Activated CD4-positive, alpha-beta memory T cell treated with anti-CD3 and anti-CD28 coated beads for 36 hours (primary cell): ENCODE measurements around the gene PDILT. TPM values are rescaled to one million over a fixed set of nuclear protein-coding genes. Genes with fewer than 3 reads are reported as not detected.
A peak's percentile ranks its signal among the peaks of the same experiment; 100 is the strongest.

Experiments
- CTCF ChIA-PET: fragments of 350-600 bp; sonication (Branson Sonifier 250); formaldehyde crosslinking; loops from one replicate; lab custom pipeline; 2021; ENCODE audit warnings: antibody characterized with exemption, inconsistent platforms; lab: Charles Lee
- POLR2A ChIA-PET: fragments of 350-600 bp; sonication (Branson Sonifier 250); formaldehyde crosslinking; loops from one replicate; lab custom pipeline; 2021; ENCODE audit warnings: antibody characterized with exemption; lab: Charles Lee
- DNase-seq: peaks from one replicate; pipeline ENCODE4 v3.0.0-alpha.2; 2020
- H3K27ac Mint-ChIP-seq: one replicate; pipeline ENCODE4 v1.8.0; 2021; ENCODE audit warnings: mixed read lengths
- H3K27me3 Mint-ChIP-seq: one replicate; pipeline ENCODE4 v1.8.0; 2021; ENCODE audit warnings: mixed read lengths
- H3K36me3 Mint-ChIP-seq: one replicate; pipeline ENCODE4 v1.8.0; 2021; ENCODE audit warnings: mixed read lengths
- H3K4me1 Mint-ChIP-seq: one replicate; pipeline ENCODE4 v1.8.0; 2021; ENCODE audit warnings: low read depth, mixed read lengths
- H3K4me3 Mint-ChIP-seq: one replicate; pipeline ENCODE4 v1.8.0; 2021; ENCODE audit warnings: mild to moderate bottlenecking, mixed read lengths
- H3K9me3 Mint-ChIP-seq: one replicate; pipeline ENCODE4 v1.8.0; 2021; ENCODE audit warnings: mixed read lengths
- intact Hi-C: fragments of 100-400 bp; cut with micrococcal nuclease; formaldehyde crosslinking; loops from one replicate; pipeline ENCODE4 v1.15.1; 2023
- total RNA-seq, 2 experiments: library from RNA; stranded (reverse); gene quantifications; one replicate each; pipeline ENCODE4 v1.2.3, GENCODE V29; 2021

Gene PDILT
- total RNA-seq, 2 experiments from 2014 or later, result not detected

DNA sequence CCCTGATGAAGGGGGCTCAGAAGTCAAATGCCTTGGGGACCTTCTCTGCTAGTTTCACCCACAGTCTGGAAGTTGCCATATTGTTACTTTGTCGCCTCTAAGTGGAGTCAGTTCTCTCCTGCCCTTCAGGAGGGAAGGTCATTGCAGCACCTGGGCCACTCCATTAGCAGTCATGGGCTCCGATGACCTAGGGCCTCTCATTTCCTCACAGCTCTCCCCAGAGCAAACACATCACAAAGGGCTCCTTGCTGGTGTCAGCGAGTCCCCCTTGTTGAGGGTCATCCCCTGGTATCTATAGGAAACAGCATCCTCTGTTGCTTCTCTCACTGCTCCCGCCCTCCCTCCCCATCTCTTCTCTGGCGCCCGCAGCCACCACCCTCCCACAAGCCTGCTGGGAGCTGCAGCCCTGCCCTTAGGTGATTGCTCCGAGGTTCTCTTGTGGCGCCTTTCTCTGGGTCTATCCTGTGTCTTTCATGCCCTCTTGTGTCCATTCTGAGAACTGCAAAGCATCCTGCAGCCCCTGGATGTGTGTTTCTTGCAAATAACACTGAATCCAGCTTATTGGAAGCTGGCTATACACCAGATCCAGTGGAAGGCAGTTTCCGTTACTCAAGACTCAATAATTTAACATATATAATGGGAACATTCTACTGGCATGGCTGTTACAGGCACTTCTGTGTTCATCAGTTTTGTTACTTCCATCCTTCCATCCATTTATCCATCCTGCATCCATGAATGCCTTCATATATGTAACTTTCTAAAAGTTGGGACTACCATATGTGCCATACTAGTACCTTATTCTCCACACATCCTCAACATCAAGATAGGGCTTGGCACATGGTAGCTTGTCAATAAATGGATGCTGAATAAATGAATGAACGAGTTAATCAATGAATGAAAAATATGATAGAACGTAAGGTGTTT lies 21.2 kb downstream of the PDILT start:
- peak; percentile 60 for DNase-seq
- Mint-ChIP-seq H3K4me3 (no peak overlapping the region), H3K36me3 (no peaks in the 10 kb centered on the region), H3K9me3 (no peaks in the 10 kb centered on the region), H3K4me1 (no peaks in the 10 kb centered on the region), H3K27me3 (peaks cover 3% of the 10 kb centered on the region), H3K27ac (no peak overlapping the region)
- intact Hi-C loops, result loop anchor here (1.0 to 2.0 kb wide), 2 partner anchors 475 to 485 kb away; no protein-coding TSS in a partner anchor
- POLR2A ChIA-PET, result no interaction called here
- CTCF ChIA-PET, result interaction anchor here (0.8 to 6.2 kb wide), 11 partner anchors 9 to 484 kb away, joined by 3 to 125 read pairs (median 17); no protein-coding TSS in a partner anchor

DNA sequence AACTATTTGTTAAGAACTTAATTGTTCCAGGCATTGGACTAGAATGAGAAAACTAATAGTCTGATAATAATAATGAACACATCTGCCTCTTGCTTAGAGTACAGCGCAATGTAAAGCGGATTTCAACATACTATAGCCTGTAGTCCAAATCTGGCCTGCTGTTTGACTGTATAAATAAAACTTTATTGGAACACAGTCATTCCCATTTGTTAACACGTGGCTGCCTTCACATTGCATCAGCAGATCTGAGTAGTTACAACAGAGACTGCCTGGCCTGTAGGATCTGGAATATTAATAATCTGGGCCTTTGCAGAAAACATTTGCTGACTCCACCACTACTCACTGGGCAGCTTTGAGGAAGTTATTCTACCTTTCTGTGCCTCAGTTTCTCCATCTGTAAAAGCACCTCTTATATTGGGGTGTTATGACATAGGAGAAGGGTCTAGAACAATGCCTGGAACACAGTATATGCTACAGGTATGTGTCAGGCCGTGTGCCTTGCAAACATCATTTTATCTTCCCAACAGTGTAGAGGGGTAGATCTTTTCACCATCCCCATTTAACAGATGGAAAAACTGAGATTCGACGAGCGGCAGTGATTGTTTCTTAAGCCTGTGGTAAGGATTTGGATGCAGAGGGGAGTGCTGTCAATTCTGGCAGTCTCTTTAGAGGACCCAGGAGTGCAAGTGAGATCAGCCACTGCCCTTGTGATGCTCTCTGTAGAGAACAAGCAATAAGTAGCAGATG lies 22.2 kb downstream of the PDILT start:
- Mint-ChIP-seq H3K9me3 (no peaks in the 10 kb centered on the region), H3K27ac (no peak overlapping the region), H3K36me3 (no peaks in the 10 kb centered on the region), H3K4me1 (no peaks in the 10 kb centered on the region), H3K4me3 (no peak overlapping the region), H3K27me3 (peaks cover 3% of the 10 kb centered on the region)
- intact Hi-C loops, result loop anchor here (2.0 kb wide), 1 partner anchor 484 kb away; no protein-coding TSS in a partner anchor
- CTCF ChIA-PET, result interaction anchor here (2.7 to 6.2 kb wide), 5 partner anchors 8 to 483 kb away, joined by 25 to 125 read pairs (median 44); no protein-coding TSS in a partner anchor
- POLR2A ChIA-PET, result no interaction called here
- no peak for DNase-seq

DNA sequence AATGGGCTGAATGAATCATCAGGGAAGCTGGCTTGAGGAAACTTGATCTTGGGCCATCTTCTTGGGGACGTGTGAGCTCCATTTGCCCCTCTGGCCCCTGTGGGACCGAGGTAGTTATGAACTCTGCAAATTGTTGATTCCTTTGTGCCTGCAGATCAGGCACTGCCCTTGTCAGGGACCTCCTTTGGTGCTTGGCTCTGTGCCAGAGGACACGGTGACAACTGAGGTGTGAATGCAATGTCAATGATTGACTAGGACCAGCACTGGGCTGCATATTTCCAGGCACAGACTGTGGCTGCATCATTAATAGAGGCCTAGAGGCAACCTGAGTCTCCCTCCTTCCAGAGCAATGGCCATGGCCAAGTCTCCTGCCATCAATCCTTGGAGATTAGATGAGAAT lies 23.8 kb downstream of the PDILT start:
- Mint-ChIP-seq H3K9me3 (no peaks in the 10 kb centered on the region), H3K4me3 (no peak overlapping the region), H3K4me1 (no peaks in the 10 kb centered on the region), H3K27ac (no peak overlapping the region), H3K36me3 (no peaks in the 10 kb centered on the region), H3K27me3 (no peaks in the 10 kb centered on the region)
- CTCF ChIA-PET, result interaction anchor here (2.3 kb wide), 1 partner anchor 474 kb away, joined by 10 read pairs; no protein-coding TSS in a partner anchor
- intact Hi-C loops, result no loop called here
- POLR2A ChIA-PET, result no interaction called here
- DNase-seq, result no peak

DNA sequence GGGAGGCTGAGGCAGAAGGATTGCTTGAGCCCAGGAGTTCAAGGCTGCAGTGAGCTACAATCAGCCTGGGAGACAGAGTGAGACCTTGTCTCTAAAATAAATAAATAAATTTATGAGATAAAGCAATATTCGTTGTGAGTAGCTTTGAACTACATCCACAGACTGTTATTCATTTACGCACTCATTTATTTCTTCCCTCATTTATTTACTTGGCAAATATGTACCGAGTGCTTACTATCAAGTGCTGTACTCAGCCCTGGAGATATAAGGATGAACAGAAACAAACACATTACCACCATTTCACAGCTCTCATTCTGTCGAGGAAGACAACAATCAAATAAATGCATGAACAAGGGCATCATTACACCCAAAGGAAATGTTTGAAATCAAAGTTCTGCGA lies 27.4 kb downstream of the PDILT start:
- CTCF ChIA-PET, result interaction anchor here (1.4 to 6.4 kb wide), 2 partner anchors 7 to 470 kb away, joined by 7 to 44 read pairs; no protein-coding TSS in a partner anchor
- no peaks in the 10 kb centered on the region for H3K36me3 Mint-ChIP-seq
- no peak for DNase-seq
- no peak overlapping the region for H3K4me3 Mint-ChIP-seq
- POLR2A ChIA-PET, result no interaction called here
- H3K9me3 Mint-ChIP-seq, result no peaks in the 10 kb centered on the region
- intact Hi-C loops, result no loop called here
- H3K27ac Mint-ChIP-seq, result no peak overlapping the region
- no peaks in the 10 kb centered on the region for H3K4me1 Mint-ChIP-seq
- H3K27me3 Mint-ChIP-seq, result no peaks in the 10 kb centered on the region

DNA sequence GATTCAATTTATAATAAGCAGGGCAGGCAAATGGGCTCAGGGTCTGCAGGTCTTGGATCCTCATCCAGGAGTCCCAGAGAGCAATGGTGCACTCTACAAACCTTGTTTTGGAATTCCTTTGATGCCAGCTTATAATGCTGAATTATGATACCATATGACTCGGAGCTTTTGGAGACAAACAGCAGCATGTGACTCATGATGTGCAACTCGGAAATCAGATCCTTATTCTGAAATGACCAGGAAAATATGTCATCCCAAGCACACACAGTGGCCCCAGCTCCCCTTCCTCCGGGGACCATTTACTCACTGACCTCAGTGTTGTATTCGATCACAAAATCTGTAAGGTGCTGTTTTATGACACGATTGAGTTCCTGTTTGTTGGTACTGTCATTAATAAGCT lies 31.8 kb downstream of the PDILT start:
- Mint-ChIP-seq H3K27me3 (peaks cover 7% of the 10 kb centered on the region), H3K9me3 (no peaks in the 10 kb centered on the region), H3K27ac (no peak overlapping the region), H3K4me3 (no peak overlapping the region), H3K36me3 (no peaks in the 10 kb centered on the region), H3K4me1 (no peaks in the 10 kb centered on the region)
- DNase-seq, result no peak
- intact Hi-C loops, result no loop called here
- POLR2A ChIA-PET, result no interaction called here
- CTCF ChIA-PET, result interaction anchor here (6.4 kb wide), 1 partner anchor 12 kb away, joined by 44 read pairs; no protein-coding TSS in a partner anchor

DNA sequence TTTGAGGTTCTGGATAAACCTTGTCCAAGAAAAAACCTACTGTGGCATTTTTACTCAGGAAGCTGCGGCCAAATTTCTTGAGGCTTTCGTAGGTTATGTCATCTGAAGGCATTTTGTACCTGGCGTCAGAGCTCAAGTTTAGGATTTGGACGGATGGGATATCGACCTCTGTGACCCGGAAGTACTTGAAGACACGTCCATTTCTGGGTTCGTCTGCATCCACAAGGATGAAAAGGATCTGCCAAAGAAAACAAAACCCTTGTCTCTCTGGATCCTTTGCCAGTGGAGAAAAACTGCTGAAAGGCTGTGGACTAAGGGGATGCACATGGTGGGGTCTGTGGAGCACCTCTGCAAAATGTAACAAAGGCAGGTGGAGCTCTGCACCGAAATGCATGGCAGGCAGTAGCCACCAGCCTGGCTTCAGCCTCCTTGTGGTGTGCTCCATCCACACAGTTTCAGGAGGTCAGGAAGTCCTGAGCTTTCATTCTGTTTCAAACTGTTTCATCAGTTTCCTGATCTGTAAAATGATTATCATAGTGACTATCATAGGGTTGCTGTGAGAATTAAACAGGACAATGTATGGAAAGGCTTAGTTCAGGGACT lies 35.0 kb downstream of the PDILT start:
- Mint-ChIP-seq H3K27me3 (peaks cover 12% of the 10 kb centered on the region), H3K27ac (no peak overlapping the region), H3K36me3 (no peaks in the 10 kb centered on the region), H3K9me3 (no peaks in the 10 kb centered on the region), H3K4me3 (no peak overlapping the region), H3K4me1 (no peaks in the 10 kb centered on the region)
- CTCF ChIA-PET, result interaction anchor here (1.2 to 2.0 kb wide), 2 partner anchors 16 to 70 kb away, joined by 3 to 8 read pairs; no protein-coding TSS in a partner anchor
- intact Hi-C loops, result no loop called here
- no peak for DNase-seq
- POLR2A ChIA-PET, result no interaction called here

DNA sequence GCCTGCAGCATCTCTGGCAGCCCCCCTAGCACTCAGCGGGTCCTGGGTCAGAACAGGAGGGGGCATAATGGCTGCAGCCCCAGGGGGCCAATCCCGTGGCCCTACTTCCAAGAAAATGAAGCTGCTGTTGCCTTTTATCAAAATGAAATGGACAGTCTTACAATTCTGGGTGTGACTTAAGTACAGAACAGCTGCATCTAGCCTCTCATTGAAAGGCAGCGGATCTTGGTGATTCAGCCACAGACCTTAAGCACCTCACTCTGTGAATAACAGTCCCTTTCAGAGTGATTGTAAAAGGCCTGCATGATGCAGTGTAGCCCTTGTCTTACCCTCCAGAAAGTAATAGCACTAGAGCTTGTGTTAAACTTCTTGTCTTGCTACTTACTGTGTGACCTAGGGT lies 40.5 kb downstream of the PDILT start:
- Mint-ChIP-seq H3K4me1 (no peaks in the 10 kb centered on the region), H3K27ac (no peak overlapping the region), H3K27me3 (peaks cover 11% of the 10 kb centered on the region), H3K9me3 (no peaks in the 10 kb centered on the region), H3K4me3 (no peak overlapping the region), H3K36me3 (no peaks in the 10 kb centered on the region)
- ChIA-PET POLR2A (no interaction called here), CTCF (interaction anchor here (1.6 kb wide), 1 partner anchor 21 kb away, joined by 6 read pairs; no protein-coding TSS in a partner anchor)
- intact Hi-C loops, result no loop called here
- no peak for DNase-seq

DNA sequence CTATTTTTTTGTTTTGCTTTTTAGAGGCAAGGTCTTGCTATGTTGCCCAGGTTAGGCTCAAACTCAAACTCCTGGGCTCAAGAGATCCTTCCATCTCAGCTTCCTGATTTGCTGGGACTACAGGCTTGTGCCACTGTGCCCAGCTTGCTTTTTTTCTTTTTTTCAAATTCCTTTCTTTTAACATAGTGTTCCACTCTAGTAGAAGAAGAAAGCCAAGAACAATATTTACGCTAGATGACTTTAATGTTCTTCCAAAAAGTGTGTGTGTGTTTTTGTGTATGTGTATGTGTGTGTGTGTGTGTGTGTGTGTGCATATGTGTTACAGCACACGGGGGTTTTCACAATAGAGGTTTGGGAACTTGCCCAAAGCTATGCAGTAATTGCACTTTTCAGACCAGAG lies 41.3 kb downstream of the PDILT start:
- Mint-ChIP-seq H3K4me3 (no peak overlapping the region), H3K4me1 (no peaks in the 10 kb centered on the region), H3K9me3 (no peaks in the 10 kb centered on the region), H3K36me3 (no peaks in the 10 kb centered on the region), H3K27me3 (peaks cover 11% of the 10 kb centered on the region), H3K27ac (no peak overlapping the region)
- ChIA-PET CTCF (interaction anchor here (0.6 to 1.6 kb wide), 2 partner anchors 9 to 22 kb away, joined by 3 to 6 read pairs; no protein-coding TSS in a partner anchor), POLR2A (no interaction called here)
- intact Hi-C loops, result no loop called here
- no peak for DNase-seq

DNA sequence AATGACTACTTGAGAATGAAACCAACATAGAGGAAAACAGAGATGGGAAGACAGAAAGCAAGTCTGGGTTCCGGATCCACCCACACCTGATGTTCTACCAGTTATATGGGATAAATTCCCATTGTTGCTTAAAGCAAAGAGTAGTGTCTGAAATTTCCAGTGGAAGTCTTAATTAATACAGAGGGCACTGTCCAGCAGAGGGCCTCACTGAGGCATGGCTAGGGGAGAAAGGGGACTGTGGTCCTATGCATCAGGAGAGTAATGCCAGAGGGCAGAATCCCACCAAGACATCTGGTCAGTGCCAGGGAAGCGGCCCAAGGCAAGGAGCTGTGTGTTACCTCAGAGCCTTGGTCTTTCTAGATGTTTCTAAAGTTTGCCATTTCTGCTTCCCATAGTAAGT lies 44.5 kb downstream of the PDILT start:
- Mint-ChIP-seq H3K36me3 (no peaks in the 10 kb centered on the region), H3K27ac (no peak overlapping the region), H3K27me3 (peaks cover 9% of the 10 kb centered on the region), H3K4me3 (no peak overlapping the region), H3K9me3 (no peaks in the 10 kb centered on the region), H3K4me1 (no peaks in the 10 kb centered on the region)
- CTCF ChIA-PET, result interaction anchor here (2.2 kb wide), 1 partner anchor 24 kb away, joined by 10 read pairs; no protein-coding TSS in a partner anchor
- POLR2A ChIA-PET, result no interaction called here
- DNase-seq, result no peak
- intact Hi-C loops, result no loop called here

DNA sequence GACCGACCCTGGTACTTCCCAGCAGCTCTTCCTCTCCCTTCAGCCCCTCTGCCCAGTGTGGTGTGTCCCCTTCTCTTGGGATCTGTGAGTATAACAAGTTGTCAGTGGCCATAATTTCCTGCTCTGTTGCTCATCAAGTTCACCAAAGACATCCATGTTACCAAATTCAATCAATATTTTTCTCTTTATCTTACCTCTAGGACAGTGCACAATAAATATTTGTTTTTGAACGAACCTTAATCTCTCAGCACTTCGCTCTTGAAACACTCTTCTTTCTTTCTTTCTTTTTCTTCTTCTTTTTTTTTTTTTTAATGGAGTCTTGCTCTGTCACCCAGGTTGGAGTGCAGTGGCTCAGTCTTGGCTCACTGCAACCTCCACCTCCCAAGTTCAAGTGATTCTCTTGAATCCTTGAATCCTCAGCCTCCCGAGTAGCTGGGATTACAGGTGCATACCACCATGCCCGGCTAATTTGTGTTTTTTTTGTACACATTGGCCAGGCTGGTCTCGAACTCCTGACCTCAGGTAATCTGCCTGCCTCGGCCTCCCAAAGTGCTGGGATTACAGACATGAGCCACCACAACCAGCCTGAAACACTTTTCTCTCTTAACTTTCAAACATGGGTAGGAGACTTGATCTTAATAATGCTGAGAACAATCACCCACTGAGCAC lies 49.3 kb downstream of the PDILT start:
- H3K9me3 Mint-ChIP-seq, result no peaks in the 10 kb centered on the region

DNA sequence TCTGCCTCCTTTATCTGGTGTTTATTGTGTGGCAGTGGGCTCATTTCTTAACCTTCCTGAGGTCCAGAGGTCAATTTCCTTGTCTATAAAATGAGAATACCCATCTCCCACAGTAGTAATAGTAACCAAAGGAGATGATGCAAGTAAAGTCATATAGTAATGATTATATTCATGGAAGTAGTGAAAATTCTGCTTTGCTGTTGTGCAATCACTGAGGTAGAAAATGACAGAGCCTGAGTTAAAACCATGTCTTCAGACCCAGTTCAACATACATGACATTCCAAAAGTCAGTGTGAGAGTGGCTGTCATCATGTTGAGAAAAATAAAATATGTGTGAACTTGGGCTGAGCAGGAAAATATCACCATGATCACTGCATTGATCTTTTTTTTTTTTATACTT lies 51.2 kb downstream of the PDILT start:
- no peak overlapping the region for H3K27ac Mint-ChIP-seq
- H3K27me3 Mint-ChIP-seq, result peaks cover 9% of the 10 kb centered on the region
- no peaks in the 10 kb centered on the region for H3K9me3 Mint-ChIP-seq
- H3K4me1 Mint-ChIP-seq, result no peaks in the 10 kb centered on the region
- H3K4me3 Mint-ChIP-seq, result no peak overlapping the region
- POLR2A ChIA-PET, result no interaction called here
- CTCF ChIA-PET, result no interaction called here
- no peaks in the 10 kb centered on the region for H3K36me3 Mint-ChIP-seq
- intact Hi-C loops, result no loop called here
- no peak for DNase-seq

More for the DNA sequence above, 49.3 kb downstream of the PDILT start:
- no peak for DNase-seq
- Mint-ChIP-seq H3K4me1 (no peaks in the 10 kb centered on the region), H3K27ac (no peak overlapping the region), H3K36me3 (no peaks in the 10 kb centered on the region), H3K4me3 (no peak overlapping the region), H3K27me3 (peaks cover 11% of the 10 kb centered on the region)
- intact Hi-C loops, result no loop called here
- CTCF ChIA-PET, result no interaction called here
- POLR2A ChIA-PET, result no interaction called here
